OCI-LY7 (cell line): ENCODE measurements around the gene MAMSTR. TPM values are rescaled to one million over a fixed set of nuclear protein-coding genes. Genes with fewer than 3 reads are reported as not detected.

Experiments used
- BruUV-seq: library from RNA; stranded (reverse); fragments of 400-500 nt; replicated peaks from 2 replicates; lab custom pipeline; 2021; lab: Mats Ljungman, UMichigan
- CTCF ChIA-PET: fragments of 300-600 bp; sonication (Branson Sonifier 250); formaldehyde crosslinking; loops from one replicate; lab custom pipeline; 2022; ENCODE audit warnings: antibody characterized with exemption; ENCODE audit not compliant: unreplicated experiment; lab: Charles Lee
- POLR2A ChIA-PET: fragments of 300-600 bp; sonication (Branson Sonifier 250); formaldehyde crosslinking; loops from one replicate; lab custom pipeline; 2022; ENCODE audit warnings: antibody characterized with exemption; lab: Charles Lee
- DNase-seq: peaks from one replicate; pipeline ENCODE4 v3.0.0-alpha.2; 2015; ENCODE audit warnings: low spot score
- H2AFZ ChIP-seq: fragments of 200-600 bp; sonication (generic), shearing (Covaris generic); 2 replicates; pipeline ENCODE4 v1.6.1; 2014; ENCODE audit warnings: mild to moderate bottlenecking, antibody characterized with exemption, low read length, moderate library complexity
- H3K27ac ChIP-seq: fragments of 200-600 bp; sonication (generic); 2 replicates; pipeline ENCODE4 v1.5.1; 2014; ENCODE audit warnings: mixed run types, low read depth, mild to moderate bottlenecking, moderate library complexity, low read length, inconsistent platforms; ENCODE audit not compliant: poor library complexity, severe bottlenecking
- H3K36me3 ChIP-seq: fragments of 200-600 bp; sonication (generic); 2 replicates; pipeline ENCODE4 v1.6.1; 2014; ENCODE audit warnings: mild to moderate bottlenecking, antibody characterized with exemption, low read length, moderate library complexity, mixed read lengths; ENCODE audit not compliant: insufficient read depth
- H3K4me1 ChIP-seq: fragments of 200-600 bp; sonication (generic); 2 replicates; pipeline ENCODE4 v1.5.1; 2014; ENCODE audit warnings: mild to moderate bottlenecking, low read length; ENCODE audit not compliant: insufficient read depth, poor library complexity, severe bottlenecking
- H3K4me2 ChIP-seq: fragments of 200-600 bp; sonication (generic); 2 replicates; pipeline ENCODE4 v1.6.1; 2014; ENCODE audit warnings: mild to moderate bottlenecking, low read length
- H3K4me3 ChIP-seq: fragments of 200-600 bp; sonication (generic); 2 replicates; pipeline ENCODE4 v1.5.1; 2014; ENCODE audit warnings: mild to moderate bottlenecking, low read depth, low read length; ENCODE audit not compliant: poor library complexity, severe bottlenecking
- H3K79me2 ChIP-seq: fragments of 200-600 bp; sonication (generic); 2 replicates; pipeline ENCODE4 v1.6.1; 2016; ENCODE audit warnings: low read depth, mild to moderate bottlenecking, low read length, moderate library complexity, mixed read lengths; ENCODE audit not compliant: insufficient read depth
- H3K9me2 ChIP-seq: fragments of 200-600 bp; sonication (generic); 2 replicates; pipeline ENCODE4 v1.6.1; 2016; ENCODE audit warnings: mild to moderate bottlenecking, low read length, mixed read lengths; ENCODE audit not compliant: insufficient read depth
- H3K9me3 ChIP-seq: fragments of 200-600 bp; sonication (generic); 2 replicates; pipeline ENCODE4 v1.6.1; 2014; ENCODE audit warnings: mild to moderate bottlenecking, mixed run types, low read length, mixed read lengths
- H4K20me1 ChIP-seq: fragments of 200-600 bp; sonication (generic); 2 replicates; pipeline ENCODE4 v1.6.1; 2014; ENCODE audit warnings: mild to moderate bottlenecking, antibody characterized with exemption, low read length, moderate library complexity, mixed read lengths; ENCODE audit not compliant: insufficient read depth
- CTCF ChIP-seq: fragments of 200-600 bp; sonication (generic); conservative IDR thresholded peaks from 2 replicates; pipeline ENCODE4 v1.5.1; 2014; ENCODE audit warnings: mild to moderate bottlenecking, antibody characterized with exemption, low read length, moderate library complexity, mixed read lengths
- EZH2phosphoT487 ChIP-seq: fragments of 200-600 bp; sonication (generic); IDR thresholded peaks from 2 replicates; pipeline ENCODE4 v1.6.1; 2018; ENCODE audit warnings: low read depth, borderline replicate concordance, mild to moderate bottlenecking, mixed run types, antibody characterized with exemption, low read length, moderate library complexity, mixed read lengths
- intact Hi-C: fragments of 100-400 bp; cut with micrococcal nuclease; formaldehyde crosslinking; loops from one replicate; pipeline ENCODE4 v1.10.0; 2022; ENCODE audit not compliant: unreplicated experiment
- total RNA-seq, 2 experiments: library from RNA; depleted of rRNA in 1 of 2; stranded (reverse); fragments of >200 nt in 1 of 2; shearing (Covaris generic) in 1 of 2; gene quantifications; 2 replicates each; pipeline ENCODE4 v1.2.3, GENCODE V29; 2014 to 2022

MAMSTR gene
- total RNA-seq, 2 experiments from 2014 or later: 1.2 TPM

GRCh38 chr19:48678201-48678600 is 41.3 kb downstream of the MAMSTR start:
- Histone ChIP-seq H3K4me2 (no peak overlapping the region), H3K9me2 (no peaks in the 10 kb centered on the region), H3K4me3 (no peak overlapping the region), H3K27ac (no peak overlapping the region), H3K36me3 (no peaks in the 10 kb centered on the region), H3K79me2 (no peaks in the 10 kb centered on the region), H3K4me1 (peaks cover 2% of the 10 kb centered on the region), H2AFZ (no peak overlapping the region), H3K9me3 (no peaks in the 10 kb centered on the region), H4K20me1 (no peaks in the 10 kb centered on the region)
- ChIA-PET CTCF (no interaction called here), POLR2A (no interaction called here)
- no TSS peak for BruUV-seq
- no peak for DNase-seq
- no peak for TF ChIP-seq EZH2phosphoT487
- no peak for TF ChIP-seq CTCF
- intact Hi-C loops: no loop called here

- intact Hi-C loops: no loop called here
- Histone ChIP-seq H3K79me2 (no peaks in the 10 kb centered on the region), H4K20me1 (no peaks in the 10 kb centered on the region), H3K4me1 (peaks cover 2% of the 10 kb centered on the region), H3K27ac (no peak overlapping the region), H3K9me2 (no peaks in the 10 kb centered on the region), H3K9me3 (no peaks in the 10 kb centered on the region), H3K4me3 (no peak overlapping the region), H3K4me2 (no peak overlapping the region), H2AFZ (no peak overlapping the region), H3K36me3 (no peaks in the 10 kb centered on the region)
- ChIA-PET CTCF (no interaction called here), POLR2A (no interaction called here)
- BruUV-seq: no TSS peak
- DNase-seq: no peak
- TF ChIP-seq EZH2phosphoT487 (no peak), CTCF (no peak)
Measured at GRCh38 chr19:48676887-48677286, 42.6 kb downstream of the MAMSTR start.

- Histone ChIP-seq H3K36me3 (no peaks in the 10 kb centered on the region), H3K79me2 (no peaks in the 10 kb centered on the region), H3K4me1 (peaks cover 2% of the 10 kb centered on the region), H3K27ac (no peak overlapping the region), H3K9me2 (no peaks in the 10 kb centered on the region), H3K4me3 (no peak overlapping the region), H4K20me1 (no peaks in the 10 kb centered on the region), H3K4me2 (no peak overlapping the region), H3K9me3 (no peaks in the 10 kb centered on the region), H2AFZ (no peak overlapping the region)
- ChIA-PET CTCF (no interaction called here), POLR2A (no interaction called here)
- TF ChIP-seq EZH2phosphoT487 (no peak), CTCF (no peak)
- no peak for DNase-seq
- BruUV-seq: no TSS peak
- intact Hi-C loops: no loop called here
Measured at GRCh38 chr19:48676487-48676886, 43.0 kb downstream of the MAMSTR start.
